ENCODE data around the gene COL4A2. TPM values are rescaled to one million over a fixed set of nuclear protein-coding genes. Genes with fewer than 3 reads are reported as not detected.
A peak's percentile ranks its signal among the peaks of the same experiment; 100 is the strongest.

The COL4A2 gene
- total RNA-seq, 1 donor from 2014 or later = 120 TPM

DNA sequence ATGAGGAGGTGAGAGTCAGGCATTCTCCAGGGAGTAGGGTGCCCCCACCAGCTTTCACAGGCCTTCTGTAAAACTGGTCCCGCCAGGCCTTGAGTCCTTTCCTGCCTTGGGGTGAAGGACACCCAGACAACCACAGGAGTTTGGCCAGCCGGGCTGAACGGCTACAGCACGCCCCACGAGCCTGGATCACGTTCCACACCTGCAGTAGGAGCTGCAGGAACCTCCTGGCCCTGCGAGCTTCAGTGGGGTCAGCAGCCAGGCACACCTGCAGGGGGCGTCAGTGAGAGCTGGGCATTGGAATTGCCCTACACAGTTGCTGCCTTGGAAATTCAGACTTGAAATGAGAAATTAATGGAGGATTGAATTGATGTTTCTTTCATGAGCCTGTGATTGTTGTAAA, 45.7 kb downstream of the COL4A2 start:
- peaks cover 7% of the 10 kb centered on the region for H3K36me3 Mint-ChIP-seq (ENCODE audit: insufficient read depth)
- no peaks in the 10 kb centered on the region for H3K9me3 Mint-ChIP-seq (ENCODE audit: low read depth)
- TF ChIP-seq, protein P1, sequence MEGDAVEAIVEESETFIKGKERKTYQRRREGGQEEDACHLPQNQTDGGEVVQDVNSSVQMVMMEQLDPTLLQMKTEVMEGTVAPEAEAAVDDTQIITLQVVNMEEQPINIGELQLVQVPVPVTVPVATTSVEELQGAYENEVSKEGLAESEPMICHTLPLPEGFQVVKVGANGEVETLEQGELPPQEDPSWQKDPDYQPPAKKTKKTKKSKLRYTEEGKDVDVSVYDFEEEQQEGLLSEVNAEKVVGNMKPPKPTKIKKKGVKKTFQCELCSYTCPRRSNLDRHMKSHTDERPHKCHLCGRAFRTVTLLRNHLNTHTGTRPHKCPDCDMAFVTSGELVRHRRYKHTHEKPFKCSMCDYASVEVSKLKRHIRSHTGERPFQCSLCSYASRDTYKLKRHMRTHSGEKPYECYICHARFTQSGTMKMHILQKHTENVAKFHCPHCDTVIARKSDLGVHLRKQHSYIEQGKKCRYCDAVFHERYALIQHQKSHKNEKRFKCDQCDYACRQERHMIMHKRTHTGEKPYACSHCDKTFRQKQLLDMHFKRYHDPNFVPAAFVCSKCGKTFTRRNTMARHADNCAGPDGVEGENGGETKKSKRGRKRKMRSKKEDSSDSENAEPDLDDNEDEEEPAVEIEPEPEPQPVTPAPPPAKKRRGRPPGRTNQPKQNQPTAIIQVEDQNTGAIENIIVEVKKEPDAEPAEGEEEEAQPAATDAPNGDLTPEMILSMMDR (IDR thresholded peaks at IDR 0.05; ENCODE audit: unreplicated experiment) = peak; percentile 25
- H3K4me3 Mint-ChIP-seq (ENCODE audit: low read depth) = no peak overlapping the region
- no peaks in the 10 kb centered on the region for H3K27me3 Mint-ChIP-seq
- peaks cover 5% of the 10 kb centered on the region for H3K4me1 Mint-ChIP-seq (ENCODE audit: low read depth)
- no peak overlapping the region for H3K27ac Mint-ChIP-seq
- no peak for DNase-seq (ENCODE audit: low spot score, unreplicated experiment)

DNA sequence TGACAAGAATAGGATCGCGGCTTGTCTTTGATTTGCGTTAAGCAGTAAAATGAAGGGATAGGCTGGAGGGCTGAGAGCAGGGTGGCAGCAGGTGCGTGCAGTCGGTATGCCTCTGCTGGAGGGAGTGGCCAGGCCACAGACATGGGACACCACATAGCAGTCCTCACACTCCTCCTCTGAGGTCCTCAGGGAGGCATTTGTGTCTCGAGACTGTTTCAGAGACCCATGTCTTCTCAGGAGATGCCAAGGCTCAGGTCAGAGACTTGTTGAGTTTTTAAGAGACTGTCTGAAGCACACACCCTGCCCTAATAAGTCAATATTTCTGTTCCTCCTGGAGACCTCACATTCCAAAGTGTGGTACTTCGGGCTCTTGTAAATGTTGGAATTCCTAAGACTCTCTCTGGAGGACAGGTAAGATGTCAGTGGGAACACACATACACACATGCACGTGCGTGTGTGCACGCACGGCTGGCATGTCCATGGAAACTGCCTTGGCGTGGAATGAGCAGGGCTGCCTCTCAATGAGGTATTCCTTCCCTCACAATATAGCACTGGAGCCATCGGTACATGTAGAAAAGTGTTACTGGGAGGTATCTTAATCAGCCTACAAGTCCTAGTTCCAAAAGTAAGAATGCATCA, 46.4 kb downstream of the COL4A2 start:
- Mint-ChIP-seq H3K4me1 (ENCODE audit: low read depth) (peaks cover 5% of the 10 kb centered on the region), H3K36me3 (ENCODE audit: insufficient read depth) (peaks cover 7% of the 10 kb centered on the region), H3K4me3 (ENCODE audit: low read depth) (no peak overlapping the region), H3K27me3 (no peaks in the 10 kb centered on the region), H3K27ac (no peak overlapping the region), H3K9me3 (ENCODE audit: low read depth) (no peaks in the 10 kb centered on the region)
- TF ChIP-seq, protein P1 (IDR thresholded peaks at IDR 0.05; ENCODE audit: unreplicated experiment) = no peak
- DNase-seq (ENCODE audit: low spot score, unreplicated experiment) = no peak

DNA sequence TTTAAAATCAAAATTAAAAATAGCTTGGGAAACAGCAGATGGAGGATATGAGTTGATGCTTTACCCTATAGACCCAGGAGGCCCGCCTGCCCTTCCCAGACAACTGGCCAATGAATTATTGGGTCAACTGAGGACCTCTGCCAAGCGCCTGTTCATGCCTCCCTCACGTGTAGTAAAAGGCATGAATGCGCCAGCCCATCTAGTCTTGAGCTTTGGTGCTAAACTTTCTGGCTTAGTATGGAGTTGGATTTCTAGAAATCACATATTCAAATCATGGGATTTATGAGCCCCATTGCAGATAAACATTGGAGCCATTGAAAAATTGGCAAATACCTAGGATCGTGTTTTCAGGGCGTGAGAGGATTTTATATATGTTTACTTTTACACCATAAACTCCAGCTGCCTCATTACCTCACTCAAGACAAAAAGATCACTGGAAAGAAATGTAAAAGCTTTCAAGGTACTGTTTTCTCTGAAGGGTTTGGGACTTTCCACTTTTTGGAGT, 47.1 kb downstream of the COL4A2 start:
- Mint-ChIP-seq H3K27ac (no peak overlapping the region), H3K36me3 (ENCODE audit: insufficient read depth) (peaks cover 7% of the 10 kb centered on the region), H3K4me1 (ENCODE audit: low read depth) (peaks cover 5% of the 10 kb centered on the region), H3K27me3 (no peaks in the 10 kb centered on the region), H3K4me3 (ENCODE audit: low read depth) (no peak overlapping the region), H3K9me3 (ENCODE audit: low read depth) (no peaks in the 10 kb centered on the region)
- DNase-seq (ENCODE audit: low spot score, unreplicated experiment) = no peak
- TF ChIP-seq, protein P1 (IDR thresholded peaks at IDR 0.05; ENCODE audit: unreplicated experiment) = no peak

DNA sequence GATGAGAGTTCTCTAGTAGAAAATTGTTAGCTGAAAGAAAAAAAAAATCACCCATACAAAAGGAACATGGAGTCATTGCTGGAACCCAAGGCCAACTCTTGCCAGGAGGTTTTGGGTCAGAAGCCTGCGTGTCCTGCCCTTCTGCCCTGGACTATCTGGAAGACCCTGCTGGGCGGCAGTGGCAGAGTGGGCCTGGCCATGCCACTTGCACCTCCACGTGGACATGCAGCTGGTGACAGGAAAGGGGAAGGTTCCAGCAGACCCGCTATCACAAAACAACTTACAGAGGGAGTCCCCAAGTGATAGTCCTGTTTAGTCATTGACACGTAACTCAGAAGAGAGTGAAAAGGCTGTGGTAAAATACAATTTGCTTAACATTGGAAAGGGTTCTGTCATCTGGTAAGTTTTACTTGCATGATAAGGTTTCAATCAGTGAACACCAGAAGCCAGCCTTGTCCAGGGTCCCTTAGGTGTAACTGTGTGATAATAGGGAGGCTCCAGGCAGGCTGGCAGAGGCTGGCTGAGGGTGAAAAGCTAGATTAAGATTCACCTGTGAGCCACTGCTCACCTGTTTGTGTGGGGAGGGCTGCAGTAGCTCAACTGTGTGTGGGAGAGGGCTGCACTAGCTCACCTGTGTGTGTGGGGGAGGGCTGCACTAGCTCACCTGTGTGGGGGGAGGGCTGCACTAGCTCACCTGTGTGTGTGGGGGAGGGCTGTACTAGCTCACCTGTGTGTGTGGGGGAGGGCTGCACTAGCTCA, 47.8 kb downstream of the COL4A2 start:
- Mint-ChIP-seq H3K36me3 (ENCODE audit: insufficient read depth) (peaks cover 7% of the 10 kb centered on the region), H3K4me3 (ENCODE audit: low read depth) (no peak overlapping the region), H3K27me3 (no peaks in the 10 kb centered on the region), H3K27ac (peak overlapping the region; percentile 83), H3K9me3 (ENCODE audit: low read depth) (no peaks in the 10 kb centered on the region), H3K4me1 (ENCODE audit: low read depth) (peaks cover 5% of the 10 kb centered on the region)
- no peak for DNase-seq (ENCODE audit: low spot score, unreplicated experiment)
- TF ChIP-seq, protein P1 (IDR thresholded peaks at IDR 0.05; ENCODE audit: unreplicated experiment) = no peak

DNA sequence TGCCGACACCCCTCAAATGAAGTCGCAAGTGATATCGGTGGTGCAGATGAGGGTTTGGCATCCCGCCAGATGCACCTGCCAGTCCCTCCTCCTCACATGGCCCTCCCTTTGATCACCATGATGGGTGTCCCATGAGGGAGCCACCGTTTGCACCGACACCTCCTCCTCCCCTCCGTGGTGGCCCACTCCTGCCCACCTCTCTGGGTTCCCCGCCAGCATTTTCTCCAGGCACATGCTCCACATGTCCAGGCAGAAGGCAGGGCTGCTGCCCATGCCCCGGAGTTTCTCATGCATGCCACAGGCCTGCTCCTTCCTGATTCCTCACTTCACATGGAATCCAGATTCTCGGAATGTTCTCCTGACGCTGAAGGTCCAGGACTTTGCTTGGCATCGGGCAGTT, 49.3 kb downstream of the COL4A2 start:
- no peaks in the 10 kb centered on the region for H3K27me3 Mint-ChIP-seq
- no peaks in the 10 kb centered on the region for H3K9me3 Mint-ChIP-seq (ENCODE audit: low read depth)
- H3K4me1 Mint-ChIP-seq (ENCODE audit: low read depth) = peaks cover 5% of the 10 kb centered on the region
- peaks cover 7% of the 10 kb centered on the region for H3K36me3 Mint-ChIP-seq (ENCODE audit: insufficient read depth)
- no peak for DNase-seq (ENCODE audit: low spot score, unreplicated experiment)
- TF ChIP-seq, protein P1 (IDR thresholded peaks at IDR 0.05; ENCODE audit: unreplicated experiment) = no peak
- no peak overlapping the region for H3K4me3 Mint-ChIP-seq (ENCODE audit: low read depth)
- H3K27ac Mint-ChIP-seq = no peak overlapping the region
